Stimulated activated CD8-positive, alpha-beta memory T cell treated with anti-CD3 and anti-CD28 coated beads, Interleukin-15, amount 100 ng/mL, for 4 hours (primary cell): Measurements from ENCODE around the gene B4GALNT4.
"Not testable (repeated sequence)": the region's sequence is repeated elsewhere in the genome, so short reads cannot be mapped to it uniquely, and the experiment has no call there.

Experiments
- DNase-seq, 2 donors: peaks; one replicate each; pipeline ENCODE4 v3.0.0-alpha.2; 2020; ENCODE audit warnings: low read depth in 2 of 2

Gene B4GALNT4, protein sequence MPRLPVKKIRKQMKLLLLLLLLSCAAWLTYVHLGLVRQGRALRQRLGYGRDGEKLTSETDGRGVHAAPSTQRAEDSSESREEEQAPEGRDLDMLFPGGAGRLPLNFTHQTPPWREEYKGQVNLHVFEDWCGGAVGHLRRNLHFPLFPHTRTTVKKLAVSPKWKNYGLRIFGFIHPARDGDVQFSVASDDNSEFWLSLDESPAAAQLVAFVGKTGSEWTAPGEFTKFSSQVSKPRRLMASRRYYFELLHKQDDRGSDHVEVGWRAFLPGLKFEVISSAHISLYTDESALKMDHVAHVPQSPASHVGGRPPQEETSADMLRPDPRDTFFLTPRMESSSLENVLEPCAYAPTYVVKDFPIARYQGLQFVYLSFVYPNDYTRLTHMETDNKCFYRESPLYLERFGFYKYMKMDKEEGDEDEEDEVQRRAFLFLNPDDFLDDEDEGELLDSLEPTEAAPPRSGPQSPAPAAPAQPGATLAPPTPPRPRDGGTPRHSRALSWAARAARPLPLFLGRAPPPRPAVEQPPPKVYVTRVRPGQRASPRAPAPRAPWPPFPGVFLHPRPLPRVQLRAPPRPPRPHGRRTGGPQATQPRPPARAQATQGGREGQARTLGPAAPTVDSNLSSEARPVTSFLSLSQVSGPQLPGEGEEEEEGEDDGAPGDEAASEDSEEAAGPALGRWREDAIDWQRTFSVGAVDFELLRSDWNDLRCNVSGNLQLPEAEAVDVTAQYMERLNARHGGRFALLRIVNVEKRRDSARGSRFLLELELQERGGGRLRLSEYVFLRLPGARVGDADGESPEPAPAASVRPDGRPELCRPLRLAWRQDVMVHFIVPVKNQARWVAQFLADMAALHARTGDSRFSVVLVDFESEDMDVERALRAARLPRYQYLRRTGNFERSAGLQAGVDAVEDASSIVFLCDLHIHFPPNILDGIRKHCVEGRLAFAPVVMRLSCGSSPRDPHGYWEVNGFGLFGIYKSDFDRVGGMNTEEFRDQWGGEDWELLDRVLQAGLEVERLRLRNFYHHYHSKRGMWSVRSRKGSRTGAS

DNA sequence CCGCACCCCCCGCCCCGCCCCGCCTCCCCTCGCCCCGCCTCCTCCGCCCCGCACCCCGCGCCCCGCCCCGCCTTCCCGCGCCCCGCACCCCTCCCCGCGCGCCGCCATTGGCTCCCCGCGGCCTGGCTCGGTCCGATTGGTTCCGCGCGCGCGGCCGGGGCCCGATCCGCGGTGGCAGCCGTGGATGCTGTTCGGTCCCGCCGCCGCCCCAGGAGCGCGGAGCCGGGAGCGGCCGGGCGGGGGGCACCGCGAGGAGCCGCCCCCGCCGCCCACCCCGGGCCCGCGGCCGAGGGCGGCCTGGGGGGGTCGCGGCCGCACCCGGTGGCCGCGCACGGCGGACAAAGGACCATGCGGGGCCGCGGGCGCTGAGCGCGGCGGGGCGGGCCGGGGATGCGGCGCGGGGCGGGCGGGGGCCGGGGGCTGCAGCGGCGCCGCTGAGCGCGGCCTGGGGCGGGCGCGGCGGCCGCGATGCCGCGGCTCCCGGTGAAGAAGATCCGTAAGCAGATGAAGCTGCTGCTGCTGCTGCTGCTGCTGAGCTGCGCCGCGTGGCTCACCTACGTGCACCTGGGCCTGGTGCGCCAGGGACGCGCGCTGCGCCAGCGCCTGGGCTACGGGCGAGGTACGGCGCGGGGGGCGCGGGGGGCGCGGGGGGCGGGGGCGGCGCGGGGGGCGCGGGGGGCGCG is at the start of gene B4GALNT4:
TSS of gene B4GALNT4 (plus strand) at position 164 of the 683 bp plus-strand sequence. CDS start at position 469, 305 bp downstream.
- no peak for DNase-seq

DNA sequence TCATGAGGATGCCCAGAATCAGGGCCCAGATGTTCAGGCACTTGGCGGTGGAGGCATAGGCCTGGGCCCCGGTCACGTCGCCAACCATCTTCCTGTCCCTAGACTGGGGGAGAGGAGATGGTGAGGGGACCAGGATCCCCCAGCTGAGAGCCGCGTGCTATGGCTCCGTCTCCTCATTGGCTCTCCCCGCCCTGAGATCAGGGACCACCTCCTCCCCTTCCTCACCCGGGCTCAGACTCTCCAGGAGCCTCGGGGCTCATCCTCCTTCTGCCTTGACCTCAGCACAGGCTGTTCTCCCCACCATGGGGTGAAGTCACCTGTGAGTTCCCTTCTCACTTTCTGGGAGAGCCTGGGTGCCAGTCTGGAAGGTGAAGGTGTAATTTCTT is 49.4 kb upstream of the B4GALNT4 start:
- not testable (repeated sequence) for DNase-seq

DNA sequence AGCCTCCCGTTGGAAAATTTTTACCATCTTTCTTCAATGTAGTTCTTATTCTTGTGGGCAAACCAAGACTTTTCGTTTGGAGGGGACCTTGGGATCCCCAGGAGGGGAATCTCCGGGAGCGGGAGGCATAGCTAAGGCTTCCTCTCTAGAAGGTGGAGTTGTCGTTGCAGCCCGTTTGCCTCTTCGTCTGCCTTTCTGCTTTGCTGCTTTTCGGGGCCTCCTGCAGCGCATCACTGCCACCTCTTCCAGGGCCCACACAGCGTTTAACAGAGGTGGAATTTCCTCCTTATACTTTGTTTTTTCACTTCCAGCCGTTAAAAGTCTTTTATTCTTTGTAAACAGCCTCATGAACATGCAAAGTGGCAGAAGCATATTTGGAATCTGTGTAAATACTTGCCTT is 45.1 kb upstream of the B4GALNT4 start:
- no peak for DNase-seq

DNA sequence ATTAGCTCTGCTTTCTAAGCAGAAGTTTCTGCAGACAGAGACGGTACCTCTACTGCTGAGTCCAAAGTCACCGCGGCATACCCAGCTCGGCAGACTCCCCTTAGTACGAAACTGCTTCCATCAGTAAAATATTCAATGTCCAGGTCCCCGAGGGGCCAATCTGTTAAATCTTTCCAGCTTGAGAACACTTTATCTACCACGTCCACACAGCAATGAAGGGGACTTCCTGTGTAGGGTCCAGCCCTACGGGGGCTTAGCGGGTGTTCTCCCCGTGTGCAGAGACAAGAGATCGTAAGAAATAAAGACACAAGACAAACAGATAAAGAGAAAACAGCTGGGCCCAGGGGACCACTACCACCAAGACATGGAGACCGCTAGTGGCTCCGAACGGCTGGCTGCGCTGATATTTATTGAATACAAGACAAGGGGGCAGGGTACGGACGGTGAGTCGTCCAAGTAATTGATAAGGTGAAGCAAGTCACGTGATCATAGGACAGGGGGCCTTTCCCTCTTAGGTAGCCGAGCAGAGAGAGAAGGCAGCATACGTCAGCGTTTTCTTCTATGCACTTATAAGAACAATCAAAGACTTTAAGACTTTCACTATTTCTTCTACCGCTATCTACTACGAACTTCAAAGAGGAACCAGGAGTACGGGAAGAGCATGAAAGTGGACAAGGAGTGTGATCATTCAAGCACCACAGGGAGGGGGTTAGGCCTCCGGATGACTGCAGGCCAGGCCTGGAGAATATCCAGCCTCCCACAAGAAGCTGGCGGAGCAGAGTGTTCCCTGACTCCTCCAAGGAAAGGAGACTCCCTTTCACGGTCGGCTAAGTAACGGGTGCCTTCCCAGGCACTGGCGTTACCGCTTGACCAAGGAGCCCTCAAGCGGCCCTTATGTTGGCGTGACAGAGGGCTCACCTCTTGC is 44.4 kb upstream of the B4GALNT4 start:
- DNase-seq: not testable (repeated sequence)

DNA sequence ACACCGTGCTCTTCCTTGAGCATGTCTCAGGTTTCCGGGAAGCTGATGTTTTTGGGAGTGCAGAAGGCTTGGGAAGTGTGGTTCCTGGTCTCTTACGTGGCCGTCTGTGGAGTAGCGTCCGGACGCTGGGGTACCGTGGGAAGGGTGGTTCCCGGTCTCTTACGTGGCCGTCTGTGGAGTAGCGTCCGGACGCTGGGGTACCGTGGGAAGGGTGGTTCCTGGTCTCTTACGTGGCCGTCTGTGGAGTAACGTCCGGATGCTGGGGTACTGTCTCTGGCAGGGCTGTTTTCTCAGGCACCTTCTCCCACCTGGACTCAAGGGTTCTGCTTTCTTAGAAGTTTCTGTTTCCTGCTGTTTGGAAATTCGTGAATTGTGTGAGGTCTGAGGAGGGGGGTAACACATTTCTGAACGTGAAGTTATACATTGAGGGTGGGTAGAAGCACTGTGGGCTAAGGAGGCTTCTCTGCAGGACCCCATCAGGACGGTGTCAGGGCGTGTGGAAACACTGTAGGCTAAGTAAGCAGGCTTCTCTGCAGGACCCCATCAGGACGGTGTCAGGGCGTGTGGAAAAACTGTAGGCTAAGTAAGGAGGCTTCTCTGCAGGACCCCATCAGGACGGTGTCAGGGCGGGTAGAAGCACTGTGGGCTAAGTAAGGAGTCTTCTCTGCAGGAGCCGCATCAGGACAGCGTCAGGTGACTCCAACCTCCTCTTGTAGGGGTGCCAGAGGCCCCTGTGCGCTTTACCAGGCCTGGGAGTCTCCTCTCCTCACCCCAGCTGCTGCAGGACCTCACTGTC is 43.3 kb upstream of the B4GALNT4 start:
- DNase-seq: no peak

DNA sequence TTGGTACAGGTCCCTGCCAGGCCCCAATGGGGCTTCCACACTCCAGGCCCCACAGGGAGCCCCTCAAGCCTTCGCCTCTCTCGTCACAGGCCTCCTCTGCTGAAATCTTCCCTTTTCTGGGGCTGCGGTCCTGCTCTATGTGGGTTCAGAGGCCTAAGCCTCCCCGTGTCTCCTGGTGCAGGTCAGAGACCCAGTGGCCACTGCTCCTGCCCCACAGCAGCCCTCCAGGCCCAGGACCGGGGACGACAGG is 42.8 kb upstream of the B4GALNT4 start:
- DNase-seq: no peak

DNA sequence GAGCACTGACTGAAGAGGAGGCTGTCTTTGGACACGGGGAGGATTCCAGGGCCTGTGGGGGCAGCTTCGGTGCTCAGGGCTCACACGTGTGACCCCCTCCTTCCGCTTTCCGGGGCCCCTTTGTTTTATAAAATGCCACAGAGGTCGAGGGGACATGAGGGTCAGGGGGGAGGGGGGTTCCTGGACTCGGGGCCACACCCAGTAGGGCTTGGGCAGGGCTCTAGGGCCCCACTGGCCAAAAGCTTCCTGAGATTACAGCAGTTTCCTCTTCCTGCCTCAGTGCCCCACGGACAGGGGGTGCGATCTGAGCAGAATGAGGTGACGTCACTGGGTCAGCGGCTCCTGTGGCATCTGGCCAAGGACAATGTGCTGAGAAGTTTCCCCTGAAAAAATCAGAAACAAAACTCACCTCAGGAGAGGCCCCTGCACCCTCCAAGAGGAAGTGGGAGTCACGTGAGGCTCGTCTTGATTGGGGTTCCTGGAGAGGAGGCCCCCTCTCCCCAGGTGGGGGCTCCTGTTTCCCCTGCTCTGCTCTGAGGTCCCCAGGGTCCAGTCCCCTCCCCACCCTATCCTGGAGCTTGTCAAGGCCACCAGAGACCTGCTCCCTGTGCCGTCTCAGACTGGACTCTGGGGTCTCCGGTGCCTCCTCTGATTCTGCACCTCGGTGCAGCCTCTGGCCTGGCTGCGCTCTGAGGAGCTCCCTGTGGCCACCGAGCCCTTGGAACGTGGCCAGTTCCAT is 42.3 kb upstream of the B4GALNT4 start:
- no peak for DNase-seq

DNA sequence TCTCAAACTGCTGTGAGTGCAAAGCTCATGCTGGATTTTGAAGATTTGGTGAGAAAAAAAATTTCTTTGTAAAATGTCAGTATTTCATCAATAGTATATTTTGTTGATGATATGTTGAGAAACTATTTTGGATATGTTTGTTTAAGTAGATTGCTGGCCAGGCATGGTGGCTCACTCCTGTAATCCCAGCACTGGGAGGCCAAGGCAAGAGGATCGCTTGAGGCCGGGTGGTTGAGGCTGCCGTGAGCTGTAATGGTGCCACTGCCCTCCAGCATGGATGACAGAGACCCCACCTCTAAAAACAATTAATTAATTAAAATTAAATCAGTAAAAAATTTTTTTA is 41.7 kb upstream of the B4GALNT4 start:
- no peak for DNase-seq

DNA sequence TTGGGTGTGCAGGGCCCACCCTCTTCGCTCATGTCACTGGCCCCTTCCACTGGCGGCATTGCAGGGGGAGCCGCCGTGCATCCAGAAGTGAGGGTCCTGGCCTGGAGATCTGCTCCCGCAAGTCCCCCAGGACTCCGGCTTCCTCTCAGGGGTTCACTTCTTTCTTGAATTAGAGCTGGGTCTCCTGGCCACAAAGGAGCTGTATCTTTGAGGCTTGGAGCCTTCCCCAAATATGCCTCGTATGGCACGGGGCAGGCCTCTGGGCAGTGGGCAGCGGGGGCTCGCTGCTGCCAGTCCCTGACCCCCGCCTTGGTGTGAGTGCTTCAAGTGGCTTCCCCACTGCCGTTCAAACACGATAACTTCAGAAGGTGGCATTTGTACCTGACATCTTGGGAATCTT is 41.3 kb upstream of the B4GALNT4 start:
- DNase-seq: no peak

DNA sequence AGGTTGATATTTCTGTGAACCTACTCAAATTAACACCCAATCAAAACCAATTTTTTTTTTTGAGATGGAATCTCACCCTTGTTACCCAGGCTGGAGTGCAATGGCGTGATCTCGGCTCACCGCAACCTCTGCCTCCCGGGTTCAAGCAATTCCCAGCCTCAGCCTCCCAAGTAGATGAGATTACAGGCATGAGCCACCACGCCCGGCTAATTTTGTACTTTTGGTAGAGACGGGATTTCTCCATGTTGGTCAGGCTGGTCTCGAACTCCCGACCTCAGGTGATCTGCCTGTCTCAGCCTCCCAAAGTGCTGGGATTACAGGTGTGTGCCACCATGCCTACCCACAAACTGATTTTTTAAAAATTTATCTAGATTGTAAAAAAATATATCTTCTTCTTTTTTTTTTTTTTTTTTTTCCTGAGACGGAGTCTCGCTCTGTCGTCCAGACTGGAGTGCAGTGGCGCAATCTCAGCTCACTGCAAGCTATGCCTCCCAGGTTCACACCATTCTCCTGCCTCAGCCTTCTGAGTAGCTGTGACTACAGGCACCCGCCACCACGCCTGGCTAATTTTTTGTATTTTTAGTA is 40.7 kb upstream of the B4GALNT4 start:
- not testable (repeated sequence) for DNase-seq

DNA sequence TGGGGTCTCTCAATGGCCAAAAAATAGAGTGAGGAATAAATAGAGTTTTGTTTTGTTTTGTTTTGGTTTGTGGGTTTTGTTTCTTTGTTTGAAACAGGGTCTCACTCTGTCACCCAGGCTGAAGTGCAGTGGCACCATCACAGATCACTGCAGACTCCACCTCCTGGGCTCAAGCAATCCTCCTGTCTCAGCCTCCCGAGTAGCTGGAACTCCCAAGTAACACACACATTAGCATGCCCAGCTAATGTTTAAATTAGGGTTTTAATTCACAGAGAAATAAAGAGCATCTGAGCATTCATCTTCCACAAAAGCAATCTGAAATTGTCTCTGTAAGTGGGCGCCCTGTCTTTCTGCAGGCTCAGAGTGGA is 39.4 kb upstream of the B4GALNT4 start:
- no peak for DNase-seq

DNA sequence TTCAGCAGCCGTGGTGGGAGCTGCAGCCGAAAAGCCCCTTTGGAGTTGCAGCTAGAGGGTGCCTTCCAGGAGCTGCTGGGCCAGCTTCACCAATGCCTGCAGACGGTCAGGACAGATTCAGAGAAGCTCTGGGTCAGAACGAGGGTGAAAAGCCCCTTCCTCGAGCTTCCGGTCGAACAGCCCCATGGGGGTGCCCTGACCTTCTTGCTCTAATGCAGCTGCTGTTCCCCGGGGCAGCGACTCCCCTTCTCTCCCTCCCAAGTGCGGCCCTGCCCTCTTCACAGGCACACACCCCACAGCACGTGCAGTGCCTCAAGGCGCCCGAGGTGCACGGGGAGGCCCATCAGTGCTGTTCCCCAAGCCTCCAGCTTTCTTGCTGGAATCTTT is 39.0 kb upstream of the B4GALNT4 start:
- DNase-seq: no peak

DNA sequence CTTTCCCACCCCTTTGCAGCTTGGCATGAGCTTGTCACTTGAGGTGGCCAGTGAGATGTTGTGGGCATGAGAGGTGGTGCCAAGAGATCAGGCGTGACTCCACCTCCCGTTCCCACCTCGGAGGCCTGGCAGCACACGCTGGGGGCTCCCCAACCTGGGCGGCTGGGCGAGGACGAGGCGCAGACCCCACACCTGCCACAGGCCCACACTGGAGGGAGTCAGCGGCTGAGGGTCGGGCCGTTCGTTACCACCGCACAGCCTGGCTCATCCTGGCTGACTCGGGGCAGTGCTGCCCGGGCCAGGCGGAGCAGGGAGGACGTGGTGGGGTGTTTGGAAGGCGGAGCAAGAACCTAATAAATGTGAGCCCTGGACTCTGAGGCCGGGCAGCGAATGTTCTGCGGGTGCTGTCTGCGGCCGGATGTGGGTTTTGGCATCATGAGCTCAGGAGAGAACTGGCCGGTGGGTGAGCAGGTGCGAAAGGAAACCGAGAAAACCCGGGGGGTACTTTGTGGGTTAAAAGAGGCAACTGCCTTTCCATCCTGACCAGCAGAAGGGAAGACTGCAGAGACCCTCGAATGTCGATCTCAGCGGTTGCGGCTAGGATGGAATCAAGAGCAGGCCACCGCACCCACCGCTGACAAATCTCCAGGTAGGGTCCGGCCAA is 38.5 kb upstream of the B4GALNT4 start:
- DNase-seq: no peak

DNA sequence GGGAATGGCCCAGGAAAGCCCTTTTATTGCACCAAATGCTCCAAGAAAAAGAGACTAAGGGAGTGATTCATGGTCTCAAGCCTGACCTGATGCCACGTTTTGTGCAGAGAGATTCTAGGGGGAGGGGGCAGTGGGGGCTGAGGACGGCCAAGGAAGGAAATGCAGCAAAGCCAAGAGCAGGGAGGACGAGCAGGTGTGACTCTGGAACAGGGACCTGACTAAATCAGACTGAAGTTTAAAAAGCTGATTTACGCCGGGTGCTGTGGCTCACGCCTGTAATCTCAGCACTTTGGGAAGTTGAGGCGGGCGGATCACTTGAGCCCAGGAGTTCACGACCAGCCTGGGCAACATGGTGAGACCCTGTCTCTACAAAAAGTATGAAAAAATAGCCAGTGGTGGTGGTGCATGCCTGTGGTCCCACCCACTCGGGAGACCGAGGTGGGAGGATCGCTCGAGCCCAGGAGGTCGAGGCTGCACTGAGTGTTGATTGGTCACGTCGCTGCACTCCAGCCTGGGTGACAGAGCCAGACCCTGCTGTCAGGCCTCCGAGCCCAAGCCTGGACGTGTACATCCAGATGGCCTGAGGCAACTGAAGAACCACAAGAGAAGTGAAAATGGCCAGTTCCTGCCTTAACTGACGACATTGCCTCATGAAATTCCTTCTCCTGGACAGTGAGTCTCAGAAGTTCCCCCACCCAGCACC is 37.8 kb upstream of the B4GALNT4 start:
- no peak for DNase-seq

DNA sequence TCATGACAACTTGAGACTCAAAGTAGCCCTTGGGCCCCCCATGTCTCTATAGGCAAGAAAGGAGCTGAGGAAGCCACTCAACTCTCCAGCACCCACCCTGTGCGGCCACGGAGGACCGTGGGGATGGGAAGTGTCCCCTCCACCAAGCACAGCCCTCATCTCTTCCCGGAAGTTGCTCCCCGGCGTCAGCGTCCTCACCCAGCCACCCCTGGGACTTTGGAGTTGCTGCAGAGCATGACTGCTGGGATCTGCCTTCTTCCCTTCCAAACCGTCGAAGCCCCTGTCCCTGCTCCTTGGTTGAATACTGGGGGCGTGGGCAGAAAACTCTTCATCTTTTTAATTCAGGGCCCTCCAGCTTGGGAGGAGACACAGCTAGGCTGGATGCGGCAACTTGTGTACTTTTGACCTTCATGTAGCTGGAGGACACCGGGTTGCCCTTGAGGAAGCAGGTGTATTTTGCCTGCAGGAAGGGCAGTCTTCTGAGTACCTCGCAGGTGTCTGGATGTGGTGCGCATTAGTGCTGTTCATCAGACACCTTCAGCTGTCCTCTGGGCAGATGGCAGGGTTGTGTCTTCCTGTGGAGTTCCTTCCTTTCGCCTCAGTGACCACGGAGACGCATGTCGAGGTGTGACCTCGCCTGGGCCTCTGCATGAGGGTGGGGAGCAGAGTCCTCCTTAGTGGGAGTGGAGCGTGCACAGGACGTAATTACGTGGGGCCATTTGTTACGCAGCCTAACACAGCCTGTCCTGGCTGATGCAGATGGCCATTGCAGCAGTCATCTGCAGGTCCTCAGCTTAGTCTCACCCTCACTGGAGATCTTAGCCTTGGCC is 36.4 kb upstream of the B4GALNT4 start:
- DNase-seq: no peak

DNA sequence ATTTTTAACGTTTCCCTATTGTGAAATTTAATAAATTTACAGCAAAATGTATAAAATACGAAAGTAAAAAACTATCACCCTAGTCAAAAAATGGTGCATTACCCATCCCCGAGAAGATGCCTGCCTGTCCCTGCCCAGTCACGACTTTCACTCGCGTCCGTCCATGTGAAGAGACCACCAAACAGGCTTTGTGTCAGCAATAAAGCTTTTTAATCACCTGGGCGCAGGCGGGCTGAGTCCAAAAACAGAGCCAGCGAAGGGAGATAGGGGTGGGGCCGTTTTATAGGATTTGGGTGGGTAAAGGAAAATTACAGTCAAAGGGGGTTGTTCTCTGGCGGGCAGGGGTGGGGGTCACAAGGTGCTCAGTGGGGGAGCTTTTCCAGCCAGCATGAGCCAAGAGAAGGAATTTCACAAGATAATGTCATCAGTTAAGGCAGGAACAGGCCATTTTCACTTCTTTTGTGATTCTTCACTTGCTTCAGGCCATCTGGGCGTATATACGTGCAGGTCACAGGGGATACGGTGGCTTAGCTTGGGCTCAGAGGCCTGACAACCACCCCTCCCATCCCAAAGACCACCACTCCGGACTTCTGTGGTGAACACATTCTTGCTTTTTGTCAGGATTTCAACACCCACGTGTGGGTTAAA is 35.6 kb upstream of the B4GALNT4 start:
- DNase-seq: not testable (repeated sequence)
